Measurements from ENCODE around the gene IRF4.

IRF4 gene

DNA sequence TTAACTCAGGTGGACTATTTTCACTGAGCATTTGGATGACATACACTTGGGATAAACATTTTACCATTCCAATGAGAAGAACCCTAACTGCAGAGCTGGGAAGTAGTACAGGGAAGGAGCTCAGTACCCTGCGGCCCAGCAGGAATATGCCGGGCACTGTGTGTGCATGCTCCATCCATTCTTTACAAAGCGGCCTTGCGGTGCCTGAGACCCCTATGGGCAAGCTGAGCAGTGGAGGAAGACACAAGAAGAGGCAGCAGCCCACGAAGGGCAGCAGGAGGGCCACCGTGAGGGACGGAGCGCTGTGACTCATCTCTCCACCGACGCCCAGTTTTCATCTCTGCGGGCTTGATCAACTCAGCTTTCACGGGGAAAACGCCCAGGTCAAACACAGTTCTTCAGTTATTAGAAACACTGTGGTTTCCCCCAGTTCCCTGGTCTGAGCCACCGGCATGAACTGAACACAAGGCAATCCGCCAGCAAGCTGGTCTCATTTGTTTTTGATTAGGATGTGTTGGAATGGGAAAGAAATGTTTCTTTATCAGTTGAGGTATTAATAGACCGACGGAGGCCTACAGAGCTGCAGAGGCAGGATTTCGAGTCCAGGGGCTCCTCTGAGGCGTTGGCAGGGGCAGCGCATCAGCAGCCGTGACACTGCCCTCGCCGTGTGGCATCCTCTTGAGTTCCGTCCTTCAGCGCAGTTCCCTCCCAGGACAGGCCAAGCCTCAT, 44.9 kb downstream of the IRF4 start:
- Histone ChIP-seq H3K4me3 (ENCODE audit: control insufficient read depth in 1 of 7, extremely low read depth in 1 of 7, insufficient read depth in 4 of 7, low read depth in 2 of 7, low read length in 6 of 7) (no peak overlapping the region), H3K27me3 (replicated peaks in 2 of 5; ENCODE audit: control insufficient read depth in 4 of 5, insufficient read depth in 5 of 5, low read length in 4 of 5) (peaks cover 0 to 4% (median 3%) of the 10 kb centered on the region in 5 experiments), H3K4me1 (ENCODE audit: control extremely low read depth in 1 of 4, control insufficient read depth in 4 of 4, insufficient read depth in 4 of 4, low read length in 3 of 4) (peaks cover 0 to 3% (median 0%) of the 10 kb centered on the region in 4 experiments), H3K27ac (ENCODE audit: insufficient read depth in 1 of 2, low read depth in 1 of 2, low read length in 2 of 2, poor library complexity in 1 of 2, severe bottlenecking in 2 of 2) (no peak overlapping the region), H3K36me3 (ENCODE audit: control insufficient read depth in 4 of 4, insufficient read depth in 4 of 4, low read length in 3 of 4) (no peaks in the 10 kb centered on the region), H3K9me3 (ENCODE audit: control extremely low read depth in 1 of 5, control insufficient read depth in 4 of 5, insufficient read depth in 2 of 5, low read depth in 1 of 5, low read length in 4 of 5) (no peaks in the 10 kb centered on the region)
- POLR2A ChIA-PET: no interaction called here
- DNase-seq: no peak
- 97% methylated on average over 25 of the region's 25 CpGs for WGBS (ENCODE audit: insufficient coverage)
- CTCF ChIA-PET: interaction anchor here (1.0 kb wide), 1 partner anchor 247 kb away, joined by 3 read pairs; no protein-coding TSS in a partner anchor

DNA sequence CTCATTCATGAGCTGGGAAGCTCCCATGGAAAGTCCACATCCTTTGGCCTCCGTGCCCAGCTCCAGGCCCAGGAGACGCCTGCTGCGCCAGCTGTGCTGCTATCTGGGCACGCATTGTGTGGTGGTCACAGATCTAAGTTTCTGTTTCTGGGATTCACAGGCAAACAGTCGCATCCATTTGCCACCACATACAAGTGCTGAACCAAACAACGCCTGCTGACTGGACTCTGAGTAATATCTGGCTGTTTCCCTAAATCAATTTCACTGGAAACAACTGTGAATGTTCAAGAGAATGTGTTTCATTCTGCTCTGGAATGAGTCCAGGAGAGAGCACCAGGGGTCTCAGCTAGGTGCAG, 45.5 kb downstream of the IRF4 start:
- Histone ChIP-seq H3K36me3 (ENCODE audit: control insufficient read depth in 4 of 4, insufficient read depth in 4 of 4, low read length in 3 of 4) (no peaks in the 10 kb centered on the region), H3K4me1 (ENCODE audit: control extremely low read depth in 1 of 4, control insufficient read depth in 4 of 4, insufficient read depth in 4 of 4, low read length in 3 of 4) (peaks cover 0 to 3% (median 0%) of the 10 kb centered on the region in 4 experiments), H3K9me3 (ENCODE audit: control extremely low read depth in 1 of 5, control insufficient read depth in 4 of 5, insufficient read depth in 2 of 5, low read depth in 1 of 5, low read length in 4 of 5) (no peaks in the 10 kb centered on the region), H3K4me3 (ENCODE audit: control insufficient read depth in 1 of 7, extremely low read depth in 1 of 7, insufficient read depth in 4 of 7, low read depth in 2 of 7, low read length in 6 of 7) (no peak overlapping the region), H3K27me3 (replicated peaks in 2 of 5; ENCODE audit: control insufficient read depth in 4 of 5, insufficient read depth in 5 of 5, low read length in 4 of 5) (peaks cover 0 to 5% (median 0%) of the 10 kb centered on the region in 5 experiments), H3K27ac (ENCODE audit: insufficient read depth in 1 of 2, low read depth in 1 of 2, low read length in 2 of 2, poor library complexity in 1 of 2, severe bottlenecking in 2 of 2) (no peak overlapping the region)
- 100% methylated on average over 6 of the region's 6 CpGs for WGBS (ENCODE audit: insufficient coverage)
- DNase-seq: no peak
- POLR2A ChIA-PET: no interaction called here
- CTCF ChIA-PET: no interaction called here

DNA sequence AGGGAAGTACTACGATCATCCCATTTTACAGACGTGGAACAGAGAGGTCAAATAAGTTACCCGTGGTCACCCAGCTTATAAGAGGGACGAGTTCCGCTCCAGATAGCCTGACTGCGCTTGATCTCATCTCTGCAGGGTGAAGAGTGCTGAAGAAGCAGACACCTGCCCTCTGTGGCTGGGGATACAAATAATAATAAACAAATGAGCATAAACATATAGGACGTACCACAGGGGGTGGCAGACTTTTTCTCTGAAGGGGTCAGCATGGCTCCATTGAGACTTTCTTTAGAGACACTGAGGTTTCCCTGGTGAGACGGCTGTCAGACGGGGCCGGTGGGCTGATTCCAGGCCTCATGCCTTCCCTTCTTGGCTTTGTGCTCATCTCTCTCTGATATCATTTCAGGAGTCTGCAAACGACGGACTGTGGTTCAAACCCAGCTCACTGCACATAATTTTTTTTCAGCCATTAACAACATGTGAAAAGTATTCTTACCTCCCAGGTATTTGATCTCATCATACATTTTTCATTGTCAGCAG, 47.1 kb downstream of the IRF4 start:
- H3K9me3 ChIP-seq (ENCODE audit: control extremely low read depth in 1 of 5, control insufficient read depth in 4 of 5, insufficient read depth in 2 of 5, low read depth in 1 of 5, low read length in 4 of 5): no peaks in the 10 kb centered on the region
- H3K27me3 ChIP-seq (replicated peaks in 2 of 5; ENCODE audit: control insufficient read depth in 4 of 5, insufficient read depth in 5 of 5, low read length in 4 of 5): peaks cover 0 to 5% (median 0%) of the 10 kb centered on the region in 5 experiments
- H3K4me1 ChIP-seq (ENCODE audit: control extremely low read depth in 1 of 4, control insufficient read depth in 4 of 4, insufficient read depth in 4 of 4, low read length in 3 of 4): peaks cover 0 to 3% (median 0%) of the 10 kb centered on the region in 4 experiments
- H3K27ac ChIP-seq (ENCODE audit: insufficient read depth in 1 of 2, low read depth in 1 of 2, low read length in 2 of 2, poor library complexity in 1 of 2, severe bottlenecking in 2 of 2): no peak overlapping the region
- CTCF ChIA-PET: no interaction called here
- no peaks in the 10 kb centered on the region for H3K36me3 ChIP-seq (ENCODE audit: control insufficient read depth in 4 of 4, insufficient read depth in 4 of 4, low read length in 3 of 4)
- no peak overlapping the region for H3K4me3 ChIP-seq (ENCODE audit: control insufficient read depth in 1 of 7, extremely low read depth in 1 of 7, insufficient read depth in 4 of 7, low read depth in 2 of 7, low read length in 6 of 7)
- DNase-seq: no peak
- POLR2A ChIA-PET: no interaction called here
- WGBS (ENCODE audit: insufficient coverage): 97% methylated on average over 12 of the region's 12 CpGs

DNA sequence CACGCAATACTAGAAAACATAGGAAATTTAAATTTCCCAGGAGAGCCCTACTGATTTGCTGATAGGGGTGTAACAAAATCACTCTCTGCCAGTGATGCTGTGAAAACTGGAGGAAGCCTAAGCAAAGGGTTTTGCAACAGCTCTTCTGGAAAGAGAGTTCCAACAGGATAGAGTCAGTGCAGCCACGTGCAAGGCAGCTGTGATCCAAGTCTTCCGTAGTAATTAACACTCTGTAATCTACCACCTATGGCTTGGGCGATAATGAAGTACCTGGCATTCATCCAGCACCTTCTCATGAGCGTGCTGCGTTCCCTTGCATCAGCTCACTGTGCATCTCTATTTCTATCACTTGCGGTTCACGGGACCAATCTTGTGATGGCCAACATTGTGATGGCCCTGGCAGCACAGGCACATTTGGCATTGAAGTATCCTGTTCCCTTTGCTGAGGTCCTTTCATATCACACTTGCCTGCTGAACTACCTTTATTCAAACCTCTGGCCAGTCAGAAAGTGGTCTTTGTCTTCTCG, 48.2 kb downstream of the IRF4 start:
- ChIA-PET CTCF (no interaction called here), POLR2A (no interaction called here)
- no peak for DNase-seq
- H3K27me3 ChIP-seq (replicated peaks in 2 of 5; ENCODE audit: control insufficient read depth in 4 of 5, insufficient read depth in 5 of 5, low read length in 4 of 5): peaks cover 0 to 4% (median 0%) of the 10 kb centered on the region in 5 experiments
- 98% methylated on average over 8 of the region's 9 CpGs for WGBS (ENCODE audit: insufficient coverage)
- H3K27ac ChIP-seq (ENCODE audit: insufficient read depth in 1 of 2, low read depth in 1 of 2, low read length in 2 of 2, poor library complexity in 1 of 2, severe bottlenecking in 2 of 2): no peak overlapping the region
- no peaks in the 10 kb centered on the region for H3K36me3 ChIP-seq (ENCODE audit: control insufficient read depth in 4 of 4, insufficient read depth in 4 of 4, low read length in 3 of 4)
- H3K9me3 ChIP-seq (ENCODE audit: control extremely low read depth in 1 of 5, control insufficient read depth in 4 of 5, insufficient read depth in 2 of 5, low read depth in 1 of 5, low read length in 4 of 5): no peaks in the 10 kb centered on the region
- no peak overlapping the region for H3K4me3 ChIP-seq (ENCODE audit: control insufficient read depth in 1 of 7, extremely low read depth in 1 of 7, insufficient read depth in 4 of 7, low read depth in 2 of 7, low read length in 6 of 7)
- peaks cover 0 to 2% (median under 1%) of the 10 kb centered on the region in 4 experiments for H3K4me1 ChIP-seq (ENCODE audit: control extremely low read depth in 1 of 4, control insufficient read depth in 4 of 4, insufficient read depth in 4 of 4, low read length in 3 of 4)

DNA sequence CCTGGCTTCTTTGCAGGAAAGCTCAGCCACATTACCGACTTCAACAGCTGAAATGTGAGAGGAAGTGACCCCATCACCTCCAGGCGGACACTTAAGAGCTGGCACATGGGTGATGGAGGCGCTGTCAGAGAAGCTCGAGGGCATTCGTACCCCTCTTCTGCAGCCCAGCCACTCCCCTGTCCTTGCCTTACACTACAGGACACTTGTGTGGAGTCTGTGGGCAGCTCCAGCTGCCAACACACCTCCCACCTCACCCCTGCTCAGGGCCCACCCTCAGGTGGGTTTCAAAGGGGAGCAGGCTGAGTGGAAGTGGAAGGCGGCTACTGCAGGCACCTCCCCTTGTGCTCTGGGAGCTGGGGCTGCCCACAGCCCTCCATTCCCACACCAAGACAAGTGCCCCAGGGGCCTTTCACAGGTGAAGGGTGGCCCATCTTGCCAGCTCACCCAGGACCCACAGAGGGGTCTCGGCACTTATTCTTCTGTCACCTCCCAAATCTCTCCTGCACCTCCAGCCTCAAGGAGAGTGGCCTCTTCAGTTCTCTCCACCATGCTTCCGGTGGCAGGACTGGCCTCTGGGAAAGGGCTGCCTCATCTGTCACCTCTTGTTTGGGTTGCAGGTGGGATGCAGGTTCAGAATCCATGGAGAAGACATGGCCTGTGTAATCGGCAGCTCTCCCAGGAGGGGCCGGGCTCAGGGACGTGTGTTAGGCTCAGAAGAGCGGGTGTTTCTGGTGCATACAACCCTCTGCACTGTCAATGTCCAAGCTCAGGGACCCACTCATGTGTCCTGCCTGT, 49.8 kb downstream of the IRF4 start:
- H3K27me3 ChIP-seq (replicated peaks in 2 of 5; ENCODE audit: control insufficient read depth in 4 of 5, insufficient read depth in 5 of 5, low read length in 4 of 5): peaks cover 0 to 2% (median 0%) of the 10 kb centered on the region in 5 experiments
- no peak for DNase-seq
- WGBS (ENCODE audit: insufficient coverage): 95% methylated on average over 12 of the region's 12 CpGs
- H3K4me1 ChIP-seq (ENCODE audit: control extremely low read depth in 1 of 4, control insufficient read depth in 4 of 4, insufficient read depth in 4 of 4, low read length in 3 of 4): peaks cover 0 to 15% (median 4%) of the 10 kb centered on the region in 4 experiments
- ChIA-PET CTCF (no interaction called here), POLR2A (no interaction called here)
- no peak overlapping the region for H3K27ac ChIP-seq (ENCODE audit: insufficient read depth in 1 of 2, low read depth in 1 of 2, low read length in 2 of 2, poor library complexity in 1 of 2, severe bottlenecking in 2 of 2)
- H3K4me3 ChIP-seq (ENCODE audit: control insufficient read depth in 1 of 7, extremely low read depth in 1 of 7, insufficient read depth in 4 of 7, low read depth in 2 of 7, low read length in 6 of 7): no peak overlapping the region
- H3K36me3 ChIP-seq (ENCODE audit: control insufficient read depth in 4 of 4, insufficient read depth in 4 of 4, low read length in 3 of 4): no peaks in the 10 kb centered on the region
- no peaks in the 10 kb centered on the region for H3K9me3 ChIP-seq (ENCODE audit: control extremely low read depth in 1 of 5, control insufficient read depth in 4 of 5, insufficient read depth in 2 of 5, low read depth in 1 of 5, low read length in 4 of 5)

DNA sequence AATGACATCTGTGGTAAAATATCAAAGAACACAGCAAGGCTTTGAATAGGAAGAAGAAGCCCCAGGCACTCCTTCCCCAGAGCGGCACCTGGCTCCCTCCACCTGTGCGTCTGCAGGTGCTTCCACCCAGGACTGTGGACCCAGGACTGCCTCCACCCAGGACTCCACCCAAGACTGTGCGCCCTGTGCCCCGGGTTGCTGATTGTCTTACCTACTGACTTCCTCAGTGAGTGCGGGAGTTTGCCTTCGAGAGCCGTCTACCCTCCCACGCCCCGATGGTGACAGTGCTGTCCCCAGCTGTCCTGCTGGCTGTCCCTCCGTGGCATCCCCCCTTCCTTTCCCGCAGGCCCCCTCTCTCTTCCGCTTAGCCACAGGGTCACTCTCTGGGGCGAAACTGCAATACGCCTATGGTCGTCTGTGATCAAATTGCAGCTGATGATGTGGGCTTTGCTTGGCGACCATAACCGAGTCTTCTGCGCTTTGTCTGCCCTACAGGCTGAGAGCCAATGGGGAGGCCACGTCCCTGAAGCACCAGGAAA, 52.1 kb downstream of the IRF4 start:
- POLR2A ChIA-PET: no interaction called here
- DNase-seq: no peak
- peaks cover 0 to 20% (median 4%) of the 10 kb centered on the region in 4 experiments for H3K4me1 ChIP-seq (ENCODE audit: control extremely low read depth in 1 of 4, control insufficient read depth in 4 of 4, insufficient read depth in 4 of 4, low read length in 3 of 4)
- H3K27me3 ChIP-seq (replicated peaks in 2 of 5; ENCODE audit: control insufficient read depth in 4 of 5, insufficient read depth in 5 of 5, low read length in 4 of 5): peaks cover 0 to 2% (median 0%) of the 10 kb centered on the region in 5 experiments
- H3K4me3 ChIP-seq (ENCODE audit: control insufficient read depth in 1 of 7, extremely low read depth in 1 of 7, insufficient read depth in 4 of 7, low read depth in 2 of 7, low read length in 6 of 7): no peak overlapping the region
- no peaks in the 10 kb centered on the region for H3K9me3 ChIP-seq (ENCODE audit: control extremely low read depth in 1 of 5, control insufficient read depth in 4 of 5, insufficient read depth in 2 of 5, low read depth in 1 of 5, low read length in 4 of 5)
- no peak overlapping the region for H3K27ac ChIP-seq (ENCODE audit: insufficient read depth in 1 of 2, low read depth in 1 of 2, low read length in 2 of 2, poor library complexity in 1 of 2, severe bottlenecking in 2 of 2)
- WGBS (ENCODE audit: insufficient coverage): 95% methylated on average over 19 of the region's 19 CpGs
- CTCF ChIA-PET: no interaction called here
- no peaks in the 10 kb centered on the region for H3K36me3 ChIP-seq (ENCODE audit: control insufficient read depth in 4 of 4, insufficient read depth in 4 of 4, low read length in 3 of 4)

Measured in common myeloid progenitor, CD34-positive (primary cell).